Liver (tissue), 9 donors: ENCODE data around the gene ANKRD1. TPM values are rescaled to one million over a fixed set of nuclear protein-coding genes. Genes with fewer than 3 reads are reported as not detected.

Source experiments
- DNase-seq: peaks from one replicate; pipeline ENCODE4 v3.0.0-alpha.2; 2017; ENCODE audit warnings: low spot score
- H3K27ac ChIP-seq, 2 donors: one replicate each; pipeline ENCODE4 v1.7.0; 2013; ENCODE audit warnings: inconsistent platforms in 2 of 2, low read length in 2 of 2, control low read depth in 1 of 2, low read depth in 1 of 2, mild to moderate bottlenecking in 1 of 2
- H3K27me3 ChIP-seq, 4 donors: one replicate each; pipeline versions ENCODE4 v1.6.1 to v1.7.0; 2013; ENCODE audit warnings: low read length in 3 of 4, inconsistent platforms in 1 of 4, mild to moderate bottlenecking in 1 of 4, moderate library complexity in 1 of 4; ENCODE audit not compliant: control insufficient read depth in 4 of 4, insufficient read depth in 4 of 4
- H3K36me3 ChIP-seq, 4 donors: one replicate each; pipeline versions ENCODE4 v1.6.1 to v1.7.0; 2013; ENCODE audit warnings: low read length in 3 of 4, mild to moderate bottlenecking in 3 of 4, low read depth in 1 of 4, moderate library complexity in 1 of 4; ENCODE audit not compliant: control insufficient read depth in 4 of 4, insufficient read depth in 3 of 4
- H3K4me1 ChIP-seq, 4 donors: one replicate each; pipeline versions ENCODE4 v1.6.1 to v1.7.0; 2013; ENCODE audit warnings: low read length in 3 of 4, mild to moderate bottlenecking in 3 of 4, moderate library complexity in 1 of 4; ENCODE audit not compliant: control insufficient read depth in 4 of 4, insufficient read depth in 4 of 4
- H3K4me3 ChIP-seq, 3 donors: one replicate each; pipeline versions ENCODE4 v1.6.1 to v1.7.0; 2013; ENCODE audit warnings: low read length in 3 of 3, control low read depth in 1 of 3, low read depth in 1 of 3, mild to moderate bottlenecking in 1 of 3
- H3K9ac ChIP-seq, 2 donors: one replicate each; pipeline ENCODE4 v1.7.0; 2013; ENCODE audit warnings: low read length in 2 of 2, mild to moderate bottlenecking in 2 of 2, moderate library complexity in 2 of 2, control low read depth in 1 of 2, low read depth in 1 of 2
- H3K9me3 ChIP-seq, 4 donors: one replicate each; pipeline versions ENCODE4 v1.6.1 to v1.7.0; 2013; ENCODE audit warnings: low read length in 3 of 4; ENCODE audit not compliant: control insufficient read depth in 4 of 4
- ATF3 ChIP-seq: IDR thresholded peaks from 2 replicates; pipeline ENCODE4 v1.6.1; 2016; ENCODE audit warnings: antibody characterized with exemption
- CTCF ChIP-seq: fragments of 150-350 bp; IDR thresholded peaks from 2 replicates; pipeline ENCODE4 v1.5.1; 2017; ENCODE audit warnings: improper control_type of control experiment, low read depth, low read length; ENCODE audit not compliant: missing input control
- EGR1 ChIP-seq, 2 donors: IDR thresholded peaks; 2 replicates each; pipeline ENCODE4 v1.6.1; 2016 to 2018; ENCODE audit warnings: antibody characterized with exemption in 2 of 2, low read depth in 2 of 2
- FOXA1 ChIP-seq: IDR thresholded peaks from 2 replicates; pipeline ENCODE4 v1.6.1; 2016; ENCODE audit warnings: antibody characterized with exemption
- FOXA2 ChIP-seq: IDR thresholded peaks from 2 replicates; pipeline ENCODE4 v1.6.1; 2016; ENCODE audit warnings: antibody characterized with exemption
- GABPA ChIP-seq, 2 donors: IDR thresholded peaks in 1 of 2; conservative IDR thresholded peaks in 1 of 2; 2 replicates each; pipeline ENCODE4 v1.6.1; 2016; ENCODE audit warnings: antibody characterized with exemption in 2 of 2, mild to moderate bottlenecking in 1 of 2, moderate library complexity in 1 of 2
- HNF4A ChIP-seq, 2 donors: conservative IDR thresholded peaks; 2 replicates each; pipeline ENCODE4 v1.6.1; 2016; ENCODE audit warnings: antibody characterized with exemption in 2 of 2, mild to moderate bottlenecking in 2 of 2
- HNF4G ChIP-seq: IDR thresholded peaks from 2 replicates; pipeline ENCODE4 v1.6.1; 2016; ENCODE audit warnings: antibody characterized with exemption
- JUND ChIP-seq, 2 donors: IDR thresholded peaks; 2 replicates each; pipeline ENCODE4 v1.6.1; 2016; ENCODE audit warnings: antibody characterized with exemption in 2 of 2
- MAX ChIP-seq: IDR thresholded peaks from 2 replicates; pipeline ENCODE4 v1.6.1; 2016; ENCODE audit warnings: antibody characterized with exemption
- NR2F2 ChIP-seq: IDR thresholded peaks from 2 replicates; pipeline ENCODE4 v1.6.1; 2016; ENCODE audit warnings: antibody characterized with exemption
- RAD21 ChIP-seq, 2 donors: IDR thresholded peaks; 2 replicates each; pipeline ENCODE4 v1.6.1; 2016; ENCODE audit warnings: antibody characterized with exemption in 2 of 2, mild to moderate bottlenecking in 2 of 2
- REST ChIP-seq: IDR thresholded peaks from 2 replicates; pipeline ENCODE4 v1.6.1; 2016; ENCODE audit warnings: antibody characterized with exemption, mild to moderate bottlenecking
- RXRA ChIP-seq, 2 donors: IDR thresholded peaks; 2 replicates each; pipeline ENCODE4 v1.6.1; 2017 to 2018; ENCODE audit warnings: antibody characterized with exemption in 2 of 2, mild to moderate bottlenecking in 1 of 2
- SP1 ChIP-seq: IDR thresholded peaks from 2 replicates; pipeline ENCODE4 v1.6.1; 2018; ENCODE audit warnings: antibody characterized with exemption, mild to moderate bottlenecking
- TAF1 ChIP-seq: conservative IDR thresholded peaks from 2 replicates; pipeline ENCODE4 v1.6.1; 2016; ENCODE audit warnings: antibody characterized with exemption, mild to moderate bottlenecking
- YY1 ChIP-seq: IDR thresholded peaks from 2 replicates; pipeline ENCODE4 v1.6.1; 2016; ENCODE audit warnings: antibody characterized with exemption, mild to moderate bottlenecking
- ZBTB33 ChIP-seq: IDR thresholded peaks from 2 replicates; pipeline ENCODE4 v1.6.1; 2016; ENCODE audit warnings: antibody characterized with exemption
- WGBS: extraction: QIAGEN DNeasy Blood & Tissue Kit; methylation state at CpG from one replicate; pipeline ENCODE4 v1.1.7; 2013; 5-methylcytosine and 5-hydroxymethylcytosine counted together
- polyA plus RNA-seq, 2 donors: library from polyadenylated mRNA; stranded (reverse) in 1 of 2; unstranded in 1 of 2; fragments of 200-250 nt in 1 of 2; fragments of >200 nt in 1 of 2; fragmentation: Nextera tagmentation in 1 of 2; extraction: Ambion mirVana in 1 of 2; gene quantifications; one replicate each; pipeline versions ENCODE4 v1.2.1 to v1.2.3, GENCODE V29; 2013 to 2015
- total RNA-seq, 2 donors: library from RNA; depleted of rRNA; stranded (reverse); fragments of >200 nt; gene quantifications; one replicate each; pipeline ENCODE4 v1.2.3, GENCODE V29; 2014
- donor health status: healthy.
- donor health status: healthy.
- donor health status: healthy.
- donor health status: healthy.
- donor health status: healthy.

The ANKRD1 gene
- total and polyA plus RNA-seq, 4 donors = 0.16 to 0.25 TPM; not detected in 2

GRCh38 chr10:90959826-90960225, 38.9 kb upstream of the ANKRD1 start:
- 60% methylated on average over 1 of the region's 1 CpG for WGBS
- Histone ChIP-seq H3K27ac (no peak overlapping the region), H3K4me3 (no peak overlapping the region), H3K36me3 (no peaks in the 10 kb centered on the region), H3K9ac (no peak overlapping the region), H3K27me3 (no peaks in the 10 kb centered on the region), H3K4me1 (no peaks in the 10 kb centered on the region), H3K9me3 (no peaks in the 10 kb centered on the region)
- TF ChIP-seq RAD21 (IDR thresholded peaks at IDR 0.05) (no peak), MAX (no peak), RXRA (IDR thresholded peaks at IDR 0.05) (no peak), EGR1 (IDR thresholded peaks at IDR 0.05; ENCODE audit: low read depth in 2 of 2) (no peak), FOXA1 (no peak), TAF1 (no peak), YY1 (no peak)
- no peak for DNase-seq

GRCh38 chr10:90958781-90959180, 37.9 kb upstream of the ANKRD1 start:
- no peak overlapping the region for H3K9ac ChIP-seq
- H3K4me1 ChIP-seq = no peaks in the 10 kb centered on the region
- no peaks in the 10 kb centered on the region for H3K36me3 ChIP-seq
- H3K4me3 ChIP-seq = no peak overlapping the region
- TF ChIP-seq TAF1 (no peak), JUND (IDR thresholded peaks at IDR 0.05) (no peak), FOXA2 (no peak), GABPA (IDR thresholded peaks at IDR 0.05 in 1 of 2, conservative IDR thresholded peaks at IDR 0.05 in 1 of 2) (no peak), EGR1 (IDR thresholded peaks at IDR 0.05; ENCODE audit: low read depth in 2 of 2) (no peak), REST (no peak), SP1 (no peak), CTCF (no peak), HNF4G (no peak), ZBTB33 (no peak), HNF4A (conservative IDR thresholded peaks at IDR 0.05) (no peak), FOXA1 (no peak), YY1 (no peak), RXRA (IDR thresholded peaks at IDR 0.05) (no peak), NR2F2 (no peak), RAD21 (IDR thresholded peaks at IDR 0.05) (no peak), ATF3 (no peak)
- H3K27ac ChIP-seq = no peak overlapping the region
- H3K9me3 ChIP-seq = no peaks in the 10 kb centered on the region
- no peaks in the 10 kb centered on the region for H3K27me3 ChIP-seq
- 89% methylated on average over 6 of the region's 6 CpGs for WGBS
- no peak for DNase-seq
